Adrenal gland (tissue), 12 donors: Measurements from ENCODE around the gene PSMG3. TPM values are rescaled to one million over a fixed set of nuclear protein-coding genes. Genes with fewer than 3 reads are reported as not detected.

Experiments
- DNase-seq, 7 donors: peaks; one replicate each; pipeline ENCODE4 v3.0.0-alpha.2; 2019 to 2020
- H3K27ac ChIP-seq, 5 donors: fragments of 200-600 bp; sonication (generic) in 4 of 5; 1 replicate in 3 of 5; 2 replicates in 2 of 5; pipeline versions ENCODE4 v1.5.1 to v1.8.0; 2016 to 2020; ENCODE audit warnings: mild to moderate bottlenecking in 1 of 5
- H3K27me3 ChIP-seq: fragments of 200-600 bp; 2 replicates; pipeline ENCODE4 v1.8.0; 2021
- H3K36me3 ChIP-seq, 2 donors: fragments of 200-600 bp; replicated peaks in 1 of 2; 1 replicate in 1 of 2; 2 replicates in 1 of 2; pipeline versions ENCODE4 v1.5.1 to v1.8.0; 2018 to 2022
- H3K4me1 ChIP-seq, 2 donors: fragments of 200-600 bp; replicated peaks in 1 of 2; 1 replicate in 1 of 2; 2 replicates in 1 of 2; pipeline versions ENCODE4 v1.5.1 to v1.8.0; 2018 to 2021
- H3K4me3 ChIP-seq, 4 donors: fragments of 200-600 bp; sonication (generic) in 3 of 4; one replicate each; pipeline ENCODE4 v1.5.1; 2016 to 2018
- H3K9me3 ChIP-seq, 3 donors: fragments of 200-600 bp; sonication (generic) in 1 of 3; replicated peaks in 1 of 3; 1 replicate in 2 of 3; 2 replicates in 1 of 3; pipeline versions ENCODE4 v1.5.1 to v1.8.0; 2016 to 2021
- CTCF ChIP-seq, 6 experiments: fragments of 450-650 bp in 4 of 6; fragments of 200-600 bp in 2 of 6; sonication (generic) in 1 of 6; IDR thresholded peaks; 1 replicate in 5 of 6; 2 replicates in 1 of 6; pipeline versions ENCODE4 v1.5.1 to v1.8.0; 2016 to 2021; ENCODE audit warnings: antibody characterized with exemption in 6 of 6, mild to moderate bottlenecking in 2 of 6, moderate library complexity in 1 of 6
- POLR2A ChIP-seq, 2 donors: fragments of 450-650 bp; IDR thresholded peaks; one replicate each; pipeline ENCODE4 v1.6.1; 2017; ENCODE audit warnings: antibody characterized with exemption in 2 of 2, mild to moderate bottlenecking in 2 of 2, moderate library complexity in 1 of 2
- WGBS, 4 donors: extraction: QIAGEN DNeasy Blood & Tissue Kit in 2 of 4; methylation state at CpG; one replicate each; pipeline versions ENCODE4 v1.1.5 to v1.1.7; 2013 to 2017; 5-methylcytosine and 5-hydroxymethylcytosine counted together
- intact Hi-C, 2 donors: fragments of 100-400 bp; cut with DNase I; formaldehyde crosslinking; loops; one replicate each; pipeline versions ENCODE4 v1.14.1 to v1.15.0; 2022 to 2023
- polyA plus RNA-seq, 3 donors: library from polyadenylated mRNA; stranded (reverse); fragments of 200-250 nt in 2 of 3; fragments of 350-450 nt in 1 of 3; fragmentation: Illumina TruSeq in 1 of 3; extraction: RNeasy Lipid Tissue Mini Kit (QIAGEN cat#74804) in 1 of 3; gene quantifications; one replicate each; pipeline ENCODE4 v1.2.3, GENCODE V29; 2013 to 2014
- total RNA-seq, 9 donors: library from RNA; depleted of rRNA in 4 of 9; stranded (reverse); fragments of >200 nt in 4 of 9; fragments of 120-200 nt in 1 of 9; fragmentation: NEBNext Ultra II Directional in 1 of 9; extraction: Animal tissue kit (Norgen Biotek cat#: 25700) in 1 of 9; gene quantifications; one replicate each; pipeline versions ENCODE4 v1.1.0 to v1.2.4, GENCODE V29; 2013 to 2023
- donor health status: healthy with polysubstance abuse.
- donor health status: Bipolar disorder and iron deficiency.
- donor health status: DM: yes; HTN: yes; CAD: no.
- donor health status: DM: no; HTN: no; CAD: no.
- donor health status: DM: no; HTN: no; CAD: no.
- donor health status: DM: yes; HTN: yes; CAD: no.

Gene PSMG3
- total and polyA plus RNA-seq, 12 donors, result 17.3 to 82.7 (median 34.8) TPM

GRCh38 chr7:1607001-1607400 lies 37.2 kb upstream of the PSMG3 start:
- peaks cover 5% of the 10 kb centered on the region for H3K27me3 ChIP-seq
- 53 to 59% (median 53%) methylated on average over 7 of the region's 7 CpGs for WGBS, 4 donors
- intact Hi-C loops, result no loop called here

GRCh38 chr7:1604383-1604782 lies 34.6 kb upstream of the PSMG3 start:
- 58 to 70% (median 63%) methylated on average over 2 of the region's 2 CpGs for WGBS, 4 donors

More at GRCh38 chr7:1607001-1607400, 37.2 kb upstream of the PSMG3 start:
- Histone ChIP-seq H3K36me3 (no peaks in the 10 kb centered on the region), H3K27ac (no peak overlapping the region), H3K4me1 (no peaks in the 10 kb centered on the region), H3K4me3 (no peak overlapping the region), H3K9me3 (no peaks in the 10 kb centered on the region)
- TF ChIP-seq POLR2A (IDR thresholded peaks at IDR 0.05) (no peak), CTCF (IDR thresholded peaks at IDR 0.05) (no peak)
- DNase-seq, result no peak

GRCh38 chr7:1603346-1604225 lies 33.8 kb upstream of the PSMG3 start:
- no peak overlapping the region for H3K27ac ChIP-seq
- intact Hi-C loops, result no loop called here
- no peaks in the 10 kb centered on the region for H3K36me3 ChIP-seq
- no peak for DNase-seq
- no peak overlapping the region for H3K4me3 ChIP-seq
- peaks cover 6% of the 10 kb centered on the region for H3K27me3 ChIP-seq
- H3K4me1 ChIP-seq, result no peaks in the 10 kb centered on the region
- H3K9me3 ChIP-seq, result no peaks in the 10 kb centered on the region
- no peak for TF ChIP-seq CTCF (IDR thresholded peaks at IDR 0.05)
- no peak for TF ChIP-seq POLR2A (IDR thresholded peaks at IDR 0.05)
- 66 to 82% (median 76%) methylated on average over 20 to 41 of the region's 41 CpGs for WGBS, 4 donors

More at GRCh38 chr7:1604383-1604782, 34.6 kb upstream of the PSMG3 start:
- Histone ChIP-seq H3K4me3 (no peak overlapping the region), H3K4me1 (no peaks in the 10 kb centered on the region), H3K27me3 (peaks cover 6% of the 10 kb centered on the region), H3K36me3 (no peaks in the 10 kb centered on the region), H3K27ac (no peak overlapping the region), H3K9me3 (no peaks in the 10 kb centered on the region)
- DNase-seq, result no peak
- intact Hi-C loops, result no loop called here
- no peak for TF ChIP-seq POLR2A (IDR thresholded peaks at IDR 0.05)
- no peak for TF ChIP-seq CTCF (IDR thresholded peaks at IDR 0.05)

- H3K27ac ChIP-seq, result no peak overlapping the region
- intact Hi-C loops, result no loop called here
- no peaks in the 10 kb centered on the region for H3K36me3 ChIP-seq
- H3K4me1 ChIP-seq, result no peaks in the 10 kb centered on the region
- TF ChIP-seq POLR2A (IDR thresholded peaks at IDR 0.05), result no peak
- no peak for TF ChIP-seq CTCF (IDR thresholded peaks at IDR 0.05)
- H3K4me3 ChIP-seq, result no peak overlapping the region
- no peaks in the 10 kb centered on the region for H3K9me3 ChIP-seq
- H3K27me3 ChIP-seq, result peaks cover 6% of the 10 kb centered on the region
- no peak for DNase-seq
- WGBS, 4 donors, result 87 to 96% (median 89%) methylated on average over 6 to 15 of the region's 15 CpGs
These were observed 32.6 kb upstream of the PSMG3 start for GRCh38 chr7:1602386-1602785.
